NB4 (cell line): ENCODE measurements around the gene LCN1.
"Not testable (repeated sequence)": the region's sequence is repeated elsewhere in the genome, so short reads cannot be mapped to it uniquely, and the experiment has no call there.

Experiments
- MYC ChIP-seq: IDR thresholded peaks from 2 replicates; pipeline ENCODE4 v1.6.1; 2011; ENCODE audit warnings: low read depth, low read length
- POLR2A ChIP-seq: IDR thresholded peaks from 2 replicates; pipeline ENCODE4 v1.6.1; 2011; ENCODE audit warnings: mild to moderate bottlenecking; ENCODE audit not compliant: insufficient read length; ENCODE audit errors: extremely low read depth
- TF ChIP-seq, protein P1 (sequence below): IDR thresholded peaks from 2 replicates; pipeline ENCODE4 v1.6.1; 2011; ENCODE audit warnings: low read depth, low read length

DNA sequence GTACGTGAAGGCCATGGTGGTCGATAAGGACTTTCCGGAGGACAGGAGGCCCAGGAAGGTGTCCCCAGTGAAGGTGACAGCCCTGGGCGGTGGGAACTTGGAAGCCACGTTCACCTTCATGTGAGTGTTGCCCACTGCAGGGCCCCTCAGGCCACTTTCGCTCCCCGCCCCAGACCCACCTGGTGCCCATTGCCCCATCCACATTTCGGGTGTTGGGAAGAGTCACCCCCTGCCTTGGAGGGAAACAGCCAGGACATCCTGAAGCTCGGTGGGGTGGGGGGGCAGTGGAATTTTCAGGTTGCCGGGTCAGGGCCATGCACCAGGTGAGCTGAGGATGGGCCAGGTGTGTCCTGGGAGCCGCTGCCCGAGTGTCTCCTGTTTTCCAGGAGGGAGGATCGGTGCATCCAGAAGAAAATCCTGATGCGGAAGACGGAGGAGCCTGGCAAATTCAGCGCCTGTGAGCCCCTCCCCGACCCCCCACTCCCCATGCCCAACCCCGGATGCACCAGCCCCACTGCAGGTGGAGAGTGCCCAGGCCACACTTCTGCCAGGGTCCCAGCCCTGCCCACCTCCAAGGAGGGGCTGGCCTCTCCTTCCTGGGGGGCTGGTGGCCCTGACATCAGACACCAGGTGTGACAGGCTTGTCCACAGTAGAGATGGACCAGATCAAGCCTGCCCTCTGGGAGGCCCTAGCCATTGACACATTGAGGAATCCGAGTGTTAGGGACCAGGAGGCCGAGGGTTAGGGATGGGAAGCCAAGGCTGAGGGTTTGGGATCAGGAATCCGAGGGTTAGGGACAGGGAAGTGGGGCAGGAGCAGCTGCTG, 25.8 kb downstream of the LCN1 start:
- not testable (repeated sequence) for TF ChIP-seq MYC, POLR2A
- TF ChIP-seq, protein P1, sequence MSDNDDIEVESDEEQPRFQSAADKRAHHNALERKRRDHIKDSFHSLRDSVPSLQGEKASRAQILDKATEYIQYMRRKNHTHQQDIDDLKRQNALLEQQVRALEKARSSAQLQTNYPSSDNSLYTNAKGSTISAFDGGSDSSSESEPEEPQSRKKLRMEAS, result not testable (repeated sequence)
